Activated naive CD8-positive, alpha-beta T cell treated with anti-CD3 and anti-CD28 coated beads, Interleukin-2, amount 50 U/mL, for 24 hours (primary cell): ENCODE data around the gene MED23.

Experiments
- ATAC-seq: fragments of 150-1000 bp; cut with Tn5 transposase; one replicate; pipeline ENCODE4 v1.10.0; 2021
- DNase-seq: peaks from one replicate; pipeline ENCODE4 v3.0.0; 2021
- H3K27ac Mint-ChIP-seq: one replicate; pipeline ENCODE4 v1.8.0; 2021; ENCODE audit warnings: mild to moderate bottlenecking, mixed read lengths
- H3K27me3 Mint-ChIP-seq: one replicate; pipeline ENCODE4 v1.8.0; 2021; ENCODE audit warnings: mixed read lengths
- H3K36me3 Mint-ChIP-seq: one replicate; pipeline ENCODE4 v1.8.0; 2021; ENCODE audit warnings: low read depth, mixed read lengths
- H3K4me1 Mint-ChIP-seq: one replicate; pipeline ENCODE4 v1.8.0; 2021; ENCODE audit warnings: mixed read lengths
- H3K4me3 Mint-ChIP-seq: one replicate; pipeline ENCODE4 v1.8.0; 2021; ENCODE audit warnings: mild to moderate bottlenecking, moderate library complexity, mixed read lengths
- H3K9me3 Mint-ChIP-seq: one replicate; pipeline ENCODE4 v1.8.0; 2021; ENCODE audit warnings: mixed read lengths

The MED23 gene

GRCh38 chr6:131651782-131652181, 23.7 kb upstream of the MED23 start:
- no peaks in the 10 kb centered on the region for H3K27me3 Mint-ChIP-seq
- no peak for ATAC-seq
- H3K27ac Mint-ChIP-seq: no peak overlapping the region

GRCh38 chr6:131646249-131646670, 18.2 kb upstream of the MED23 start:
- Mint-ChIP-seq H3K4me3 (no peak overlapping the region), H3K27ac (no peak overlapping the region), H3K9me3 (no peaks in the 10 kb centered on the region), H3K27me3 (no peaks in the 10 kb centered on the region), H3K36me3 (no peaks in the 10 kb centered on the region), H3K4me1 (peaks cover 3% of the 10 kb centered on the region)
- DNase-seq (no peak), ATAC-seq (no peak)

More at GRCh38 chr6:131651782-131652181, 23.7 kb upstream of the MED23 start:
- Mint-ChIP-seq H3K36me3 (no peaks in the 10 kb centered on the region), H3K9me3 (no peaks in the 10 kb centered on the region), H3K4me1 (no peaks in the 10 kb centered on the region), H3K4me3 (no peak overlapping the region)
- no peak for DNase-seq

- H3K27ac Mint-ChIP-seq: no peak overlapping the region
- DNase-seq (no peak), ATAC-seq (no peak)
- H3K9me3 Mint-ChIP-seq: no peaks in the 10 kb centered on the region
- peaks cover 3% of the 10 kb centered on the region for H3K4me1 Mint-ChIP-seq
- no peaks in the 10 kb centered on the region for H3K36me3 Mint-ChIP-seq
- no peak overlapping the region for H3K4me3 Mint-ChIP-seq
- H3K27me3 Mint-ChIP-seq: no peaks in the 10 kb centered on the region
These were observed 17.8 kb upstream of the MED23 start for GRCh38 chr6:131645846-131646245.

- Mint-ChIP-seq H3K4me1 (peaks cover 9% of the 10 kb centered on the region), H3K9me3 (no peaks in the 10 kb centered on the region), H3K27me3 (no peaks in the 10 kb centered on the region), H3K27ac (no peak overlapping the region), H3K4me3 (no peak overlapping the region), H3K36me3 (no peaks in the 10 kb centered on the region)
- DNase-seq: no peak
- ATAC-seq: no peak
These were observed 16.9 kb upstream of the MED23 start for GRCh38 chr6:131644921-131645320.

- Mint-ChIP-seq H3K9me3 (no peaks in the 10 kb centered on the region), H3K27me3 (no peaks in the 10 kb centered on the region), H3K4me3 (no peak overlapping the region), H3K4me1 (peaks cover 9% of the 10 kb centered on the region), H3K27ac (no peak overlapping the region), H3K36me3 (no peaks in the 10 kb centered on the region)
- no peak for DNase-seq
- ATAC-seq: no peak
These were observed 15.9 kb upstream of the MED23 start for GRCh38 chr6:131643855-131644460.

GRCh38 chr6:131642987-131643611, 15.1 kb upstream of the MED23 start:
- ATAC-seq (no peak), DNase-seq (no peak)
- H3K4me3 Mint-ChIP-seq: no peak overlapping the region
- no peak overlapping the region for H3K27ac Mint-ChIP-seq
- peaks cover 9% of the 10 kb centered on the region for H3K4me1 Mint-ChIP-seq
- H3K36me3 Mint-ChIP-seq: no peaks in the 10 kb centered on the region
- no peaks in the 10 kb centered on the region for H3K9me3 Mint-ChIP-seq
- H3K27me3 Mint-ChIP-seq: no peaks in the 10 kb centered on the region

- ATAC-seq: no peak
- Mint-ChIP-seq H3K4me3 (no peak overlapping the region), H3K9me3 (no peaks in the 10 kb centered on the region), H3K36me3 (no peaks in the 10 kb centered on the region), H3K27me3 (peaks cover 2% of the 10 kb centered on the region), H3K27ac (no peak overlapping the region), H3K4me1 (peaks cover 9% of the 10 kb centered on the region)
- no peak for DNase-seq
These were observed 14.5 kb upstream of the MED23 start for GRCh38 chr6:131642565-131642964.

- no peak overlapping the region for H3K4me3 Mint-ChIP-seq
- H3K27me3 Mint-ChIP-seq: peaks cover 2% of the 10 kb centered on the region
- no peak overlapping the region for H3K27ac Mint-ChIP-seq
- H3K36me3 Mint-ChIP-seq: no peaks in the 10 kb centered on the region
- ATAC-seq (no peak), DNase-seq (no peak)
- no peaks in the 10 kb centered on the region for H3K9me3 Mint-ChIP-seq
- H3K4me1 Mint-ChIP-seq: peaks cover 9% of the 10 kb centered on the region
These were observed 13.5 kb upstream of the MED23 start for GRCh38 chr6:131641554-131641953.

GRCh38 chr6:131640576-131640975, 12.5 kb upstream of the MED23 start:
- Mint-ChIP-seq H3K27ac (no peak overlapping the region), H3K4me1 (peaks cover 9% of the 10 kb centered on the region), H3K36me3 (no peaks in the 10 kb centered on the region), H3K9me3 (no peaks in the 10 kb centered on the region), H3K27me3 (peaks cover 2% of the 10 kb centered on the region), H3K4me3 (no peak overlapping the region)
- DNase-seq (no peak), ATAC-seq (no peak)

- H3K27me3 Mint-ChIP-seq: peaks cover 2% of the 10 kb centered on the region
- H3K9me3 Mint-ChIP-seq: no peaks in the 10 kb centered on the region
- H3K27ac Mint-ChIP-seq: no peak overlapping the region
- no peaks in the 10 kb centered on the region for H3K36me3 Mint-ChIP-seq
- no peak for DNase-seq
- peak; percentile 90 for ATAC-seq
- H3K4me3 Mint-ChIP-seq: no peak overlapping the region
- H3K4me1 Mint-ChIP-seq: peaks cover 9% of the 10 kb centered on the region
These were observed 12.1 kb upstream of the MED23 start for GRCh38 chr6:131640100-131640499.

GRCh38 chr6:131638013-131638412, 10.0 kb upstream of the MED23 start:
- Mint-ChIP-seq H3K27me3 (peaks cover 2% of the 10 kb centered on the region), H3K9me3 (no peaks in the 10 kb centered on the region), H3K27ac (no peak overlapping the region), H3K36me3 (no peaks in the 10 kb centered on the region), H3K4me1 (peaks cover 9% of the 10 kb centered on the region), H3K4me3 (no peak overlapping the region)
- DNase-seq: no peak
- no peak for ATAC-seq

- Mint-ChIP-seq H3K9me3 (no peaks in the 10 kb centered on the region), H3K4me1 (peaks cover 9% of the 10 kb centered on the region), H3K27ac (no peak within 1 kb of the TSS), H3K4me3 (no peak within 1 kb of the TSS), H3K27me3 (peaks cover 2% of the 10 kb centered on the region), H3K36me3 (no peaks in the 10 kb centered on the region)
- ATAC-seq (no peak), DNase-seq (no peak)
These were observed 9.1 kb upstream of the MED23 start, which contains the start of gene ENPP3 for GRCh38 chr6:131636880-131637792. Gene ENPP3 (plus strand): TSS chr6:131637302. CDS start chr6:131637385, 83 bp downstream.

GRCh38 chr6:131635384-131636340, 7.6 kb upstream of the MED23 start:
- no peaks in the 10 kb centered on the region for H3K36me3 Mint-ChIP-seq
- peaks cover 7% of the 10 kb centered on the region for H3K4me1 Mint-ChIP-seq
- H3K27ac Mint-ChIP-seq: no peak overlapping the region
- H3K27me3 Mint-ChIP-seq: peaks cover 2% of the 10 kb centered on the region
- H3K9me3 Mint-ChIP-seq: no peaks in the 10 kb centered on the region
- no peak for DNase-seq
- ATAC-seq: no peak
- H3K4me3 Mint-ChIP-seq: no peak overlapping the region
